ENCODE results near the gene RPL9. TPM values are rescaled to one million over a fixed set of nuclear protein-coding genes. Genes with fewer than 3 reads are reported as not detected.

RPL9 gene
- total RNA-seq, 2 experiments from 2014 or later = 2,639 to 2,826 TPM

DNA sequence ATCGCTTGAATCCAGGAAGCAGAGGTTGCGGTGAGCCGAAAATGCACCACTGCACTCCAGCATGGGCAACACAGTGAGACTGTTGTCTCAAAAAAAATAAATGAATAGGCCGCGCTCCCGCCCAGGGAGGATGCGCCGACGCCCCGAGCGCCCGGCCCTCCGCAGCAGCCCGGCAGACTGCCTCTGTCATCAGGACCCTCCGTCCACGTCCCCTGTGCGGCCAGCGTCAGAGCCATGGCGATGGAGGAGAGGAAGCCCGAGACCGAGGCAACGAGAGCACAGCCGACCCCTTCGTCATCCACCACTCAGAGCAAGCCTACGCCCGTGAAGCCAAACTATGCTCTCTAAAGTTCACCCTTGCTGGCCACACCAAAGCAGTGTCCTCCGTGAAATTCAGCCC, 21.5 kb upstream of the RPL9 start:
- intact Hi-C loops (cut with DNase I, micrococcal nuclease) = no loop called here
- DNase-seq (no peak), ATAC-seq (ENCODE audit: poor library complexity) (no peak)
- Histone ChIP-seq H3K36me3 (ENCODE audit: insufficient read depth, low read length) (no peaks in the 10 kb centered on the region), H3K4me1 (ENCODE audit: insufficient read depth, low read length) (no peaks in the 10 kb centered on the region), H3K27ac (ENCODE audit: low read depth in 1 of 2, low read length in 2 of 2) (no peak overlapping the region), H3K27me3 (ENCODE audit: control insufficient read depth in 1 of 2, insufficient read depth in 2 of 2, low read length in 2 of 2) (no peaks in the 10 kb centered on the region), H3K9me3 (ENCODE audit: control insufficient read depth in 1 of 2, insufficient read depth in 1 of 2, low read length in 2 of 2) (peaks cover 0 to 4% of the 10 kb centered on the region in 2 experiments), H3K4me3 (ENCODE audit: low read length) (no peak overlapping the region)
- Mint-ChIP-seq H3K27ac (no peak overlapping the region), H3K27me3 (no peaks in the 10 kb centered on the region), H3K4me1 (ENCODE audit: low read depth) (no peaks in the 10 kb centered on the region), H3K4me3 (no peak overlapping the region), H3K36me3 (ENCODE audit: low read depth) (peaks cover 13% of the 10 kb centered on the region), H3K9me3 (no peaks in the 10 kb centered on the region)
- ChIA-PET CTCF (no interaction called here), POLR2A (no interaction called here)
- TF ChIP-seq, protein P1, sequence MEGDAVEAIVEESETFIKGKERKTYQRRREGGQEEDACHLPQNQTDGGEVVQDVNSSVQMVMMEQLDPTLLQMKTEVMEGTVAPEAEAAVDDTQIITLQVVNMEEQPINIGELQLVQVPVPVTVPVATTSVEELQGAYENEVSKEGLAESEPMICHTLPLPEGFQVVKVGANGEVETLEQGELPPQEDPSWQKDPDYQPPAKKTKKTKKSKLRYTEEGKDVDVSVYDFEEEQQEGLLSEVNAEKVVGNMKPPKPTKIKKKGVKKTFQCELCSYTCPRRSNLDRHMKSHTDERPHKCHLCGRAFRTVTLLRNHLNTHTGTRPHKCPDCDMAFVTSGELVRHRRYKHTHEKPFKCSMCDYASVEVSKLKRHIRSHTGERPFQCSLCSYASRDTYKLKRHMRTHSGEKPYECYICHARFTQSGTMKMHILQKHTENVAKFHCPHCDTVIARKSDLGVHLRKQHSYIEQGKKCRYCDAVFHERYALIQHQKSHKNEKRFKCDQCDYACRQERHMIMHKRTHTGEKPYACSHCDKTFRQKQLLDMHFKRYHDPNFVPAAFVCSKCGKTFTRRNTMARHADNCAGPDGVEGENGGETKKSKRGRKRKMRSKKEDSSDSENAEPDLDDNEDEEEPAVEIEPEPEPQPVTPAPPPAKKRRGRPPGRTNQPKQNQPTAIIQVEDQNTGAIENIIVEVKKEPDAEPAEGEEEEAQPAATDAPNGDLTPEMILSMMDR (IDR thresholded peaks at IDR 0.05) = no peak

DNA sequence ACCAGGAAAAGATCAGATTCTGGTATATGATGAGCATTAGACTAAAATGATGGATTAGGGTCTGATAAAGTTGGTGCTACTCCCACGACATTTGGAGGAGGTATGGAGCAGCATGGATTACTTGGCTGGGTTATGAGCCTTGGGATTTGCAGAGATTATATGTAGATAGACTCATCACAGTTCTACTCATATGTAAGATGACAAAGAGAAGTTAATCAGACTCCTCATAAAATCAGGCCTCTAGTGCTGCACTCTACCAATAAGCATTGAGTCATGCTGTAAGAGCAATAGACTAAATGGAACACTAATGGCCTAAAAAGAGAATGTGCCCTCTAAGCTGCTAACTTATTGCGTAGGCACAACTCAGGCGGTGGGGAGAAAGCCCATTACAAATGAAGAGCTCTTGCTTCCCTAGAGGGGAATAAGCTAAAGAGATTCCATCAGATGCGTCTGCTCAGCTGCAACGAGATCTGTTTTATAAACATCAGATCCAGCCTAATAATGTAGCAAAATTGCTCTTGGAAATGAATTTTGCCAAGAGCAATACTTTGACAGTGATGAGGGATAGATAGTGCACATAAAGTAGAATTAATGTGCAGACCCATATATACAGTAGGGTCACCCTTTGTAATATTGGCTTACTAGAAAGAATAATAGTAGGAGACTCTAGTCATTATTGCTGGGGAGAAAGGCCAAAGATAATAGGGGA, 17.6 kb upstream of the RPL9 start:
- intact Hi-C loops (cut with DNase I, micrococcal nuclease) = no loop called here
- ChIA-PET CTCF (no interaction called here), POLR2A (no interaction called here)
- ATAC-seq (ENCODE audit: poor library complexity) (no peak), DNase-seq (no peak)
- no peaks in the 10 kb centered on the region for H3K4me1 ChIP-seq (ENCODE audit: insufficient read depth, low read length)
- no peak overlapping the region for H3K4me3 Mint-ChIP-seq
- peaks cover 32% of the 10 kb centered on the region for H3K36me3 Mint-ChIP-seq (ENCODE audit: low read depth)
- H3K9me3 ChIP-seq (ENCODE audit: control insufficient read depth in 1 of 2, insufficient read depth in 1 of 2, low read length in 2 of 2) = no peaks in the 10 kb centered on the region
- H3K36me3 ChIP-seq (ENCODE audit: insufficient read depth, low read length) = peaks cover 13% of the 10 kb centered on the region
- H3K9me3 Mint-ChIP-seq = no peaks in the 10 kb centered on the region
- H3K27ac Mint-ChIP-seq = no peak overlapping the region
- no peaks in the 10 kb centered on the region for H3K27me3 ChIP-seq (ENCODE audit: control insufficient read depth in 1 of 2, insufficient read depth in 2 of 2, low read length in 2 of 2)
- no peak overlapping the region for H3K4me3 ChIP-seq (ENCODE audit: low read length)
- TF ChIP-seq, protein P1 (IDR thresholded peaks at IDR 0.05) = no peak
- H3K4me1 Mint-ChIP-seq (ENCODE audit: low read depth) = no peaks in the 10 kb centered on the region
- no peaks in the 10 kb centered on the region for H3K27me3 Mint-ChIP-seq
- H3K27ac ChIP-seq (ENCODE audit: low read depth in 1 of 2, low read length in 2 of 2) = no peak overlapping the region

GRCh38 chr4:39472396-39472795, 13.7 kb upstream of the RPL9 start:
- peaks cover 57% of the 10 kb centered on the region for H3K36me3 Mint-ChIP-seq (ENCODE audit: low read depth)
- ATAC-seq (ENCODE audit: poor library complexity) = no peak
- CTCF ChIA-PET = no interaction called here
- H3K27me3 Mint-ChIP-seq = no peaks in the 10 kb centered on the region
- peaks cover 13% of the 10 kb centered on the region for H3K36me3 ChIP-seq (ENCODE audit: insufficient read depth, low read length)
- TF ChIP-seq, protein P1 (IDR thresholded peaks at IDR 0.05) = no peak
- no peak for DNase-seq
- H3K27me3 ChIP-seq (ENCODE audit: control insufficient read depth in 1 of 2, insufficient read depth in 2 of 2, low read length in 2 of 2) = no peaks in the 10 kb centered on the region
- H3K9me3 ChIP-seq (ENCODE audit: control insufficient read depth in 1 of 2, insufficient read depth in 1 of 2, low read length in 2 of 2) = no peaks in the 10 kb centered on the region
- POLR2A ChIA-PET = no interaction called here
- no peak overlapping the region for H3K4me3 ChIP-seq (ENCODE audit: low read length)
- H3K4me1 Mint-ChIP-seq (ENCODE audit: low read depth) = peaks cover 7% of the 10 kb centered on the region
- intact Hi-C loops (cut with DNase I, micrococcal nuclease) = no loop called here
- no peak overlapping the region for H3K27ac Mint-ChIP-seq
- H3K9me3 Mint-ChIP-seq = no peaks in the 10 kb centered on the region
- H3K4me1 ChIP-seq (ENCODE audit: insufficient read depth, low read length) = no peaks in the 10 kb centered on the region
- no peak overlapping the region for H3K27ac ChIP-seq (ENCODE audit: low read depth in 1 of 2, low read length in 2 of 2)
- no peak overlapping the region for H3K4me3 Mint-ChIP-seq

Measured in CD4-positive, alpha-beta T cell (primary cell).